ENCODE results near the gene GULP1. TPM values are rescaled to one million over a fixed set of nuclear protein-coding genes. Genes with fewer than 3 reads are reported as not detected.
A peak's percentile ranks its signal among the peaks of the same experiment; 100 is the strongest.

The GULP1 gene
- total RNA-seq, 4 donors from 2014 or later, result 14.3 to 128 (median 95.7) TPM

- DNase-seq, result peak; percentile 24 to 28
- Histone ChIP-seq H3K4me3 (no peak overlapping the region), H3K27ac (peak overlapping the region; percentile 49 to 60), H3K9me3 (no peaks in the 10 kb centered on the region), H3K27me3 (no peaks in the 10 kb centered on the region), H3K36me3 (no peaks in the 10 kb centered on the region), H3K4me1 (no peaks in the 10 kb centered on the region)
- intact Hi-C loops (cut with DNase I; ENCODE audit: low total_unique reads), result no loop called here
- TF ChIP-seq POLR2A (IDR thresholded peaks at IDR 0.05), result no peak
- no peak for TF ChIP-seq CTCF (IDR thresholded peaks at IDR 0.05)
Measured at GRCh38 chr2:188629753-188630527, 338.3 kb downstream of the GULP1 start.

- Histone ChIP-seq H3K36me3 (no peaks in the 10 kb centered on the region), H3K27ac (peak overlapping the region in 1 of 2 donors; percentile 49), H3K4me3 (no peak overlapping the region), H3K9me3 (no peaks in the 10 kb centered on the region), H3K4me1 (no peaks in the 10 kb centered on the region), H3K27me3 (no peaks in the 10 kb centered on the region)
- TF ChIP-seq CTCF (IDR thresholded peaks at IDR 0.05) (no peak), POLR2A (IDR thresholded peaks at IDR 0.05) (no peak)
- no peak for DNase-seq
- intact Hi-C loops (cut with DNase I; ENCODE audit: low total_unique reads), result no loop called here
Measured at GRCh38 chr2:188631037-188631809, 339.5 kb downstream of the GULP1 start.

GRCh38 chr2:188634656-188635055, 343.0 kb downstream of the GULP1 start:
- Histone ChIP-seq H3K27me3 (no peaks in the 10 kb centered on the region), H3K4me3 (no peak overlapping the region), H3K27ac (no peak overlapping the region), H3K9me3 (no peaks in the 10 kb centered on the region), H3K36me3 (no peaks in the 10 kb centered on the region), H3K4me1 (no peaks in the 10 kb centered on the region)
- no peak for DNase-seq
- intact Hi-C loops (cut with DNase I; ENCODE audit: low total_unique reads), result no loop called here
- TF ChIP-seq CTCF (IDR thresholded peaks at IDR 0.05), result no peak
- no peak for TF ChIP-seq POLR2A (IDR thresholded peaks at IDR 0.05)

MicroRNAs encoded within 50 kb of the gene (microRNA counts, 767-probe panel; counts per million panel counts)
- 0 counts per million in 2 donors for microRNA hsa-miR-561-3p

Small RNA genes within 50 kb of the gene (microRNA-seq; reads per million reads assigned to microRNA genes)
- not detected for gene MIR561 (ENCODE audit: borderline microRNAs expressed, borderline replicate concordance)

Small RNA genes within 50 kb of the gene (small RNA-seq; reads per million reads assigned to genes)
- gene MIR561 (0.30 reads per million), gene RNA5SP114 (not detected)

Data from uterus (tissue), 4 donors.